Measurements from ENCODE around the gene DGCR8.

DNA sequence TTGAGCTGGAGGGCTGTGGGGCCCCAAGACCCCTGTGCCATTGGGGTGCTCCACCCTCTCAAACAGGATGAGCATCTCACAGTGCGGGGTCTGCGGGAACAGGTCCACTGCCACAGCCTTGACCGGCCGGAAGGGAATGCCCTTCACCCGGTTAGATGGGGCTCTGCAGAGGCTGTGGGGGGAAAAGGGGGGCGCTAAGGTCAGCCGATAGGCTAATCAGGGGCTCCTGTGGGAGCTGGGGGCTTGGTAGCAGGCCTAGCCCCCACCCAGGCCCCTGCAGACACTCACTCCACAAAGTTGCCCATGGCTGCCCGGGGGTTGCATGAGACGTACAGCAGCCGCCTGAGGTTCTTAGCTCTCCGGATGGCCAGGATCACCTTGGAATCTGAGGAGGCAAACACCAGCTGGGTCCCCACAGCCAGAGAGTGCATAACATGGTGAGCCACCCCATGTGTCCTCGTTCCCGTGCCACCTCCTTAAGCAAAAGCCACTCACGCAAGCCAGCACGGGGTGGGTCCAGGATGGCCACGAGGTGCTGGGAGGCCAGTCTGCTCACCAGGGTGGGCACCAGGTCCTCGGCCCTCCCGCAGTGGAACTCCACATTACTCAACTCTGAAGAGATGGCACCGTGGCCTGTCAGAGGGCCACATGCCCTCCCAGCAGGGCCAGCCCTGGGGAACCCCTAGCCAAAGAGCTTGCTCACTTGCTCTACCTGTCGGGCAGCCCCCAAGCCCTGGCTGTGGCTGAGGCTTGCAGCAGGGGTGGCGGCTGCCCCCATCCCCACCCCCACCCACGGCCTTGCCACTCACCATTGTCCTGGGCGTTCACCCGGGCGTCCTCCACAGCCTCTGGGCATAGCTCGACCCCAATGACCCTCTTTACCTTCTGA lies 32.8 kb downstream of the DGCR8 start:
- TF ChIP-seq CTCF (IDR thresholded peaks at IDR 0.05) (no peak), ZFX (IDR thresholded peaks at IDR 0.05; ENCODE audit: borderline replicate concordance) (no peak)
